ENCODE measurements around the gene PRIMPOL.
A peak's percentile ranks its signal among the peaks of the same experiment; 100 is the strongest.
"Not testable (repeated sequence)": the region's sequence is repeated elsewhere in the genome, so short reads cannot be mapped to it uniquely, and the experiment has no call there.

Gene PRIMPOL

DNA sequence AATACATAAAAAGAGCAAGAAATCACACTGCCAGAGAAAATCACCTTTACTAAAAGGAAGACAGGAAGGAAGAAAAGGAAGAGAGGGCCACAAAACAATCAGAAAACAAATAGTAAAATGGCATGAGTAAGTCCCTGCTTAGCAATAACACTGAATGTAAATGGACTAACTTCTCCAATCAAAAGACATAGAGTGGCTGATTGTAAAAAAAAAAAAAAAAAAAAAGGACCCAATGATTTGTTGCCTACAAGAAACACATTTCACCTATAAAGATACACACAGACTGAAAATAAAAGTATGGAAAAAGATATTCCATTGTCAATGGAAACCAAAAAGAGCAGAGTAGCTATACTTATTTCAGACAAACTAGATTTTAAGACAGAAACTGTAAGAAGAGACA is 71.7 kb downstream of the PRIMPOL start:
- DNase-seq = no peak

DNA sequence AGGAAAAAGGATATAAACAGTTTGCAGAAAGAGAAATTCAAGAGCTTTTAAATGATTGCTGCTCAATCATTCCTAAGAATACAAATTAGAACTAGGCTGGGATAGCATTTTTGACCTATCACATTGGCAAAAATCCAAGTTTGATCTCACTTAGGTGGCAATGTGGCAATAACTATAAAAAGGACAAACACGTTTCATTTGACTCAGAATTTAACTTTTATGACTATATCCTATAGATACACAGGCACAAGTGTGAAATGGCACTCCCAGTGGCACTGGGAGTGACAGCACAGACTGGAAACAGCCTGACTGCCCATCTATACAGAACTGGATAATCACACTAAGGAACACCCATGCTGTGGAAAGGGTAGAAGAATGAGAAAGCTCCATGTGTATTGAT is 73.3 kb downstream of the PRIMPOL start:
- no peak for DNase-seq

DNA sequence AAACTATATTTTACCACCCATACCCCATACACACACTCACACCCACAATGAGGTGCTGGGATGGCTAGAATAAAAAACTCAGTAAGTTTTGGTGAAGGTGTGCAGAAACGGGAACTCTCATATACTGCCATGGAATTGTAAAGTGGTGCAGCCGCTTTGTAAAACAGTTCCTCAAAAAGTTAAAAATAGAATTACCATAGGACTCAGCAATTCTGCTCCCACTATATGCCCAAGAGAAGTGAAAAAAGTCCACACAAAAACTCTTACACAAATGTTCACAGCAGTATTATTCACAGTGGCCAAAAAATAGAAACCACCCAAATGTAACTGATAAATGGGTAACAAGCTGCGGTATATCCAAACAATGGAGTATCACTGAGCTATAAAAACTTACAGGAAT is 77.9 kb downstream of the PRIMPOL start:
- no peak for DNase-seq

GRCh38 chr4:184728858-184729257 is 79.3 kb downstream of the PRIMPOL start:
- DNase-seq = no peak

DNA sequence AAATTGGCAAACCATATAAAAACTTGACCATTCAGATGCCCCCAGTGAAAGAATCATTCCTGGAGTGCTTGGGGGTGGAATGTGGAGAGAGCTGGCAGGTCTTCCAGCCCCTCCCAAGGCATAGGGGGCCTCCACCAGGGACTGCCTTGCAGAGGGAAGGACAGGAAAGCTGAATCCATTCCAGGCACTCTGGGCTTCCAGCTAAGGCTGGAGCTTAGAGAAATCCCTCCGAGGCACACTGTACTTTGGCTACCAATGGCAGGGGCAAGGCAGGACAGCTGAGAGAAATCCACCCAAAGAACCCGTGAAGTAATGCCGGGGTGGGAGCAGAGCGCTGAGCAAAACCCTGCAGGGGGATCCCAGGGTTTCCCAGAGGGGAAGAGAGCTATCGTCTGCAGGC is 80.4 kb downstream of the PRIMPOL start:
- no peak for DNase-seq

DNA sequence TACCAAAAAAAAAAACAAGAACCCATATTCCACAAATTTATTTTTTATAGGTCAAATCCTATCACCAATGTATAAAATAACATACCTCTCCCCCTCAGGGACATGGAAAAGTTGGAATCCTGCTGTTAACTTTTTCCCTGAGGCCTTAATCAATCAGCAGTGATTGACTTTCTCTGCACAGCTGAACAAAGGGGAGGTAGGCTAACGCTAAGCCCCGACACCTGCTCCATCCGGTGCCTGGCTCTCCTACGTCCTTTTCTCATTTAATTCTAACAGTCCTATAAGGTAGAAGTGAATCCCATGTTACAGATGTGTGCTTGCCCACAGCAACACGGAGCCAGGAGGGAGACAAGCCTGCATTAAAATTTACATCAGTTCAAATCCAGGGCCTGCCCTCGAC is 81.5 kb downstream of the PRIMPOL start:
- no peak for DNase-seq

GRCh38 chr4:184732126-184732525 is 82.6 kb downstream of the PRIMPOL start:
- DNase-seq = no peak

DNA sequence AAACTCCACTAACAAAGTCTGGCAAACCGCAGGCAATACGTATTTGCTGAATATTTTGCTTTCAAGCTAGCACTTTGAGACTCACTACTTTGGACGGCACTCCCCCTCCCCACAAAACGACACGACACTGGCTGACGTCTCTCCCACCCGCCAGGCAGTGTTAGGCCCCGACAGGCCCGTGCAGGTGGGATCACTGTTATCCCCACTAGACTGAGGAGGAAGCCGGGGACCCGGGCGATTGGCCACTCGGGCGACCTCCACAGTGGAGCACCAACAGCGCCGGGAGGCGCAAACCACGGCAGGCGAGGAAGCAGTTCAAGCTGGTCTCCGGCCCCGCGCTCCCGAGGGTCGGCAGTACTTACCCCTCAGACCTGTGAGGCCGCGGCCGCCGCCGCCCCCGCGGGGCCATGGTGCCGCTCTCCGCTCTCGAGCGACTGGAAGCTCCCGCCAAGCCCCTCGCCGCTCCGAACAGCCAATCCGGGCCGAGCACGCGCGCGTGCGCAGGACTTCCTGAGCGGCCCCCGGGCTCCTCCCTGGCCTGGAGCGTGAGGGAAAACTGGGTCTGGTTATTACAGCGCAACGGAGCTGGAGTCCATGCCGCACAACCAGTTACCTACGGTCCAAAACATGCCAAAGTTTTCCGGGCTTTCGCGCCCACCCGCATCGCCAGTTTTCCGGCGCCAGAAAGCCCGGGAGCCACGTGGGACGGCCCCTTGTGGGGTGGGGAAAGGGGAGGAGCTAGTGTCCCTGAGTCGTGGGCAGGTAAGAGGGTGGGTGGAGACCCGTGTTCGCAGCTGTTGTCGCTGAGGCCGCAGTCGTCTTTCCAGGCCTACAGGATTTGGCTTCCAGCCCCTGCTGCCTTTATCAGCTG is 84.4 kb downstream of the PRIMPOL start, which contains the start of gene CENPU:
Gene CENPU, minus strand, starts transcription at position 443 of the 871 bp plus-strand sequence. Its CDS starts 34 bp downstream, at position 409.
- peak; percentile 98 for DNase-seq

DNA sequence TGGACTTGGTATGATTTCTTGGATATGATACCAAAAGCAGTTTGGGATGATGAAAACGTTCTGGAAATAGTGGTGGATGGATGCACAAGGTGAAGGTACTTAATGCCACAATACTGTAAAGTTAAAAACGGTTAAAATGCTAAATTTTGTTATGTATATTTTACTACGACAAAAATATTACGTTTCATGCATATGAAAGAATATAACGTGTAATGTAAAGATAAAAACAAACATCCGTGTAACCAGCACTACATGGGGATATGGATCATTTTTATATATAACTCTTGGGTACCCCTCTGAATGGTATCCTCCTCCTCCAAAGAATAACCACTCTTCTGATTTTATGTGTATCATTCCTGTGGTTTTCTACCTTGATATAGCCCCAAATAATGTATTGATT is 85.2 kb downstream of the PRIMPOL start:
- no peak for DNase-seq

- DNase-seq = not testable (repeated sequence)
Measured at GRCh38 chr4:184739575-184739974, 90.0 kb downstream of the PRIMPOL start.

- DNase-seq = no peak
Measured at GRCh38 chr4:184740980-184741391, 91.4 kb downstream of the PRIMPOL start.

GRCh38 chr4:184741651-184742050 is 92.1 kb downstream of the PRIMPOL start:
- DNase-seq = not testable (repeated sequence)

DNA sequence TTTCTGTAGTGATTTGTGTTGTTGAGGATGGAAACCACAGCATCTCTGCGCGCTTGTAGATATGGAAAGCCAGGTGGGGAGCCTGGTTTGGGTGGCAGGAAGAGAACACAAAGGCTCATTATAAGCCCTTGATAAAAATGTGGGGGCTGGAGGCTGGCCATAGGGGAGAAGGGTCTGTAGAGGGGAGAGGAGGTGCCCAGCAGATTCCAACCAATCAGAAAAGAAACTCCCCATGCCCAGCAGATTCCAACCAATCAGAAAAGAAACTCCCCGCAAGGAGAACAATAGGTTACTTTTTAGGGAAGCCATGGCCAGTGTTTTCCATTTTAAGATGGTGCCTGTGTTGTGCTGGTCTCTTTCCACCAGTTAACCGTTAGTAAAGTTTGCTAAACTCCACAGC is 94.1 kb downstream of the PRIMPOL start:
- no peak for DNase-seq

GRCh38 chr4:184744236-184744635 is 94.7 kb downstream of the PRIMPOL start:
- DNase-seq = no peak

Measured in activated CD8-positive, alpha-beta memory T cell treated with anti-CD3 and anti-CD28 coated beads, Interleukin-2, amount 50 U/mL, for 48 hours (primary cell).